Epidermal melanocyte (primary cell): ENCODE measurements around the gene ZNFX1.

Source experiments
- DNase-seq: peaks from one replicate; pipeline ENCODE4 v3.0.0; 2011; ENCODE audit warnings: low spot score; ENCODE audit not compliant: insufficient read length

Gene ZNFX1

DNA sequence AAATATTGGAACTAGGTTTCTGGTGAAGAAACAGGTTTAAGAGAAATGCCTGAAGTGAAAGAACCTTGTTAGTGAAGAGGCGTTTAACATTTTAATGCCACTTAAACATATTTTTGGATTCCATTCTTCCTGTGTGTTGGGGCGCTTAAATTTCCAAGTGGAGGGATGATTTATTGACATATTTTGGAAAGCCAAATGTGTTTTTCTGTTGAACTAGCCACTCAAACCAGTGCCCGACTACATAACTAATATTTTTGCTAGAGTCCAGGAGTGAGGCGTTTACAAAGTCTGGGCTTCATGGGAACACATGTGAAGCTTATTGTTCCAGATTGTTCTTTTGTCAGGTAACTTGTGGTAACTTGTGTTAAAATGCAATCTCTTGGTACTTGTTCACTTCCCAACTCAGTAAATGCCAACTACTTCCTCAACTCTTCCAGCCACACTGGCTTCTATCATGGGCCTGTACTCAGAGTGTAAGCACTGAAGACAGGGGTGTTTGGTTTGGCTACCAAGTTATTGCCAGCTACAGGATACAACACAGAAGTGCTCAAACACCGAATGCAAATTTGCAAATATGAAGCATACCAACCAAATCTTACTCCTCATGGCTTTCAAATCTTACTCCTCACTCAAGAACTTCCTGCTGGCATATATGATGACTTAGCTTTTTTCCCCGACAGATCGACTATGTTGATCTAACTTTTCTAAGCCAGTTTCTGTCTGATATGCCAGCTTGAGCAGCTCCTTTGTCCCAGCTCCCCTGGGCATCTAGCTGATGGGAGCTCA is 2.0 kb upstream of the ZNFX1 start:
- DNase-seq = no peak

DNA sequence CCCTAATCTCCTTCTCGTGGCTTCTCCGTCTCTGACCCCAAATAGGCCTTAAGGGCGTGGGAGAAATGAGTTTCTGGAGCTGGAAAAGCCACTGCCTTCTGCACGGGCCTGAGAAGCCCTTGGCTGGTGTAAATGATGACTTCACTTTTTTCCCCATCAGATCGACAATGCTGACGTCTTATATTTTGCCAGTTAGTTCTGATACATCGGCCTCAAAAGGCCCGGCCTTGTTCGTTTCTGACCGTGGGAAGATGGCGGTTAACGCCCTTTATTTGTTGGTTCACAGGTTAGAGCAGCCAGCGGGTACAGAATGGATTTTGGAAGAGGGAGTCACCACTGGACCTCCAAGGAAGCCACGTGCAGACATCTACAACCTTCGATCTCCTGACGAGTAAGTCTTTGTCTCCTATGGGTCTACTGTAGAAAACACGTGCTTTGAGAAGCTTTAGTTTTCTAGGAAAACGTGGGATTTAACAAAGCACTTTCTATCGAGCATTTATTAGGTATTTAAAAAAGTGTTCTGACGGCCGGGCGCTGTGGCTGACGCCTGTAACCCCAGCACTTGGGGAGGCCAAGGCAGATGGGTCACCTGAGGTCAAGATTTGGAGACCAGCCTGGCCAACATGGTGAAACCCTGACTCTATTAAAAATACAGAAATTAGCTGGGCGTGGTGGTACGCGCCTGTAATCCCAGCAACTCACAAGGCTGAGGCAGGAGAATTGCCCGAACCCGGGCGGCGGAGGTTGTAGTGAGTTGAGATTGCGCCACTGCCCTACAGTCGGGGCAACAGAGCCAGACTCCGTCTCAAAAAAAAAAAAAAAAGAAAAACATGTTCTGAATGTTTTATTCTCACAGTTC is 1.2 kb upstream of the ZNFX1 start:
- DNase-seq = no peak

DNA sequence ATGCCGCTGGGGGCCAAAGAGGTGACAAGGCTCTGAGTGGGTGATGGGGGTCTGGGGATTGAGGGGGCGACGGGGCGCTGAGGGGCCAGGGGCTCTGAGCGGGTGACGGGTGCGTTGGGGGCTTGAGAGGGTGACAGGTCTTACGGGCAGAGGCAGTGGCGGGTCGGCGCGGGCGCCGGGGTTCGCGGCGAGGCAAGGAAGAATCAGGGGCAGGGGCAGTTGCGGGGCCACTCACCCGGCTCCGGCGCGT is 146 bp downstream of the ZNFX1 start:
- DNase-seq = no peak

DNA sequence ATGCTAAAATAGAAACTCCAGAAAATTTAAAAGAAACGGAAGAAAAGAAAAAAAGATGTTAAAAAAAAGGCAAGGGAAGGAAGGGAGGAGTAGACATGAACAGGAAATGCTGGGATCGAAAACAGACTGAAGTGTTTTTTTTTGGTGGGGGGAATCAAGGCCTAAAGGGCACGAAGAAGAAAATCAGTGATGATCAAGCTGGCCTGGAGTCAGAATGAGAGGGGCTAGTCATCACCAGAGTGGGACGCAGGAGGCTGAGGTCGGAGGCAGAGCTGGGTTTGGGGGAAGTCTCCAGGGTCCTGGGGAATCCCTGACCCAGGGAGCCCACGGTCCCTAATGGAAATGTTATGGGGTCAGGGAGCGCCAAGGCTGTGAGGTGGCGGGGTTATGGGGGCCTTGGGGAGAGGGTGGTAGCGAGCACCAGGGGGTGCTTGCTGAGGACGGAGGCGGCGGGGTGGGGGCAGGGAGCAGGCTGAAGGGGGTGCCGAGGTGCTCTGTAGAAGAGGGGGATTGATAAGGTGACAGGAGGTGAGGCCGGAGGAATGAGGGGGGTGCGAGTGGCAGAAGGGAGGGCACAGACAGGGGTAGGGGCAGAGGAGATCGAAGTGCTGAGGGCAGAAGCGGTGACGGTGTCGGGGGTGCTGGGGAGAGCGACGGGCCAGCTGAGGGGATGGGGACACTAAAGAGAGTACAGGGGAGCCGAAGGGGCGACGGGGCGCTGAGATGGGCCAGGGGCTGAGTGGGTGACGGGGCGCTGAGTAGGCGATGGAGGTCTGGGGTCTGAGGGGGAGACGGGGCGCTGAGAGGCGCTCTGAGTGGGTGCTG is 684 bp downstream of the ZNFX1 start:
- no peak for DNase-seq

DNA sequence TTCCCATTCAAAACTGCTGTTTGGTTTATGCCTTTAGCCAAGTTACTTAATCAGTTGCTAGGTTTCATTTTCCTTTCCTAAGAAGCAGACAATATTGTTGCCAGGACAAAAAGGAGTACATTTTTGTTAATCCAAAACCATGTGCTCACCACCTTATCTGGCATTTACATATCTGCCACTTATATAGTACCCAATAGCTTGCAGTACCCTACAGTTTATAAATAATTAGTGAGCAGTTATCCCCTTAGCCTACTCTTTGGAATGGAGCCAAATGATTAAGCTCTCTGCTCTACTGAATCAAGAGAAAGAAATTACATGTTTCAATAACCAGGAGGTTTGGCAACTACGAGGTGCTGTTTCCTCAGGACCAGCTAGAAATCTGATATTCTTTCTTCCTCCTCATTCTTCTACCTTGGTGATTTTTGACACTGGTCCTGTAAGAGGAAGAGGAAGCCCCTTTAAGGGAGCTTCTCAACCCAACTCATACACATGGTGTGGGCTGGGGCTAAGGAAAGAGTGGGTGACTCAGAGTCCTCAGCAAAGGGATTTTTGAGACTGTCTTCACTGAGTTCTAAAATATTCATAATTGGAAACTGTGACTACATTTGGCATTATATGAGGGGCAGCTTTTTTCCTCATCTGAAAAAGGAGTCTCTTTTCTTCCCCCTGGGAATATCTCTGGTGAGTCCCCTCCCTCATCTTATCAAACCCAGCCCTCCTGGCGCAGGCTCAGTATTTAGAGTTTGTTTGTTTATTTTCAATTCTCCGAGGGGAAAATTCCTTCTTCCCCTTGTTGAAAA is 1.5 kb downstream of the ZNFX1 start:
- DNase-seq = no peak

DNA sequence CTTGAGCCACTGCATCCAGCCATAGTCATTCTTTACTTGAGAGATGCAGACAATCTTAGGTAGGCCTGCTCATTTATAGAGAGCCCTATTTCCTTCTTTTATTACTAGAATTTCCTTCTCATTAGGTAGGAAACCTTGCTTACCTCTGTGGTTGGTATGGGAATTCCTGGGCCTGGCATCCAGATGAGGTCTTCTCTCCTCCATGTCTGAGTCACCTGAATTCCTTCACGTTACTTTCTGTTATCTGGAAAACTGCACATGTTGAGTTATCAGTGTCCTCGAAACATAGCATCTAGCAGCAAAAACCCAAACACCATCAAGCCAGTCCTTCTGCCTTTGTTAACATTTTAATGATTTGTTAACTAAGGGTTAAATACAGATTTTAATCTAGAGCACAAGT is 2.2 kb downstream of the ZNFX1 start:
- no peak for DNase-seq

DNA sequence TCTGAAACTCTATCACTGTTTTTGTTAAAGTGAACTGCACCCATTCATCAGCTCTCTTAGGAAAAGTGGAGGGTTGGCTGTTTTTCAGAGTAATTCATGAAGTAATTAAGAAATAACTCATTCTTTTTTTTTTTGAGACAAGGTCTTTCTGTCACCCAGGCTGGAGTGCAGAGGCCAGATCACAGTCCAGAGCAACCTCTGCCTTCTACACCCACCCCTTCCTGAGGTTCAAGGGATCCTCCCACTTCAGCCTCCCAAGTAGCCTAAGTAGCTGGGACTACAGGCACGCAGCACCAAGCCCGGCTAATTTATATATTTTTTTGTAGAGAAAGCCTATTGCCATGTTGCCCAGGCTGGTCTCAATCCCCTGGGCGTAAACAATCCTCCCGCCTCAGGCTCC is 2.6 kb downstream of the ZNFX1 start:
- DNase-seq = no peak

DNA sequence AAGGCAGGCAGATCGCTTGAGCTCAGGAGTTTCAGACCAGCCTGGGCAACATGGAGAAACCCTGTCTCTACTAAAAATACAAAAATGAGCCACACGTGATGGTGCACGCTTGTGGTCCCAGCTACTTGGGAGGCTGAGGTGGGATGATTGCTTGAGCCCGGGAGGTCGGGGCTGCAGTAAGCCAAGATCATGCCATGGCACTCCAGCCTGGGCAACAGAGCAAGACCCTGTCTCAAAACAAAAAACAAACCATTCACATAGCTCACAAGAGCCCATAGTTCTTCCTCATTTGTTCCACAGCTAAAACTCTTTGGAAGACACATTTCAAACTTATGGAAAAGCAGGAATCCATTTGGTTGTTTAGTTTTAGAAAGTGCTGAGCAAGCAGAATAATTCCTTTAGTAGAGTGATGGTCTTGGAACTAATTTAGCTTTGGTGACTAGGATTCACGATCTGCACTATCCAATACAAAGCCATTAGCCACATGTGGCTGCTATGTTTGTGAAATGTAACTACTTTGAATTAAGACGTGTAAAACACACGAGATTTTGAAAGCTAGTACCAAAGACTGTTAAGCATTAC is 4.1 kb downstream of the ZNFX1 start:
- no peak for DNase-seq

DNA sequence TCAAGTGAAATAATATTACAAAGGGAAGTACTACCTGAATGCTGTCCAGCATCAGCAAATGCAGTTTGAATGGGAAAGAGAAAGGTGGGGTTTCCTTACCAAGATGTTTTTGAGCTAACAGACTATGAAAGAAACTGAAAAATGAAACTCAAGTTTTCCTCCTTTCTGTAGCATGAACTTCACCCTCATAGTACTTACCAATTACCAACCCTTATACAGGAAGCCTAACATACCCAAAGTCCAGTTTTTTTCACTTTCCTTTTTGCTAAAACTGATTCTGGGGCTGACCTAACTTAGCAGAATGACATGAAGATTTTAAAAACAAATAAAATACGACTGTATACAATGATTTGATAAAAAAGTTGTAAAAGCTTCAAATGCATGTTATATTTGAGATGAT is 5.2 kb downstream of the ZNFX1 start:
- no peak for DNase-seq

DNA sequence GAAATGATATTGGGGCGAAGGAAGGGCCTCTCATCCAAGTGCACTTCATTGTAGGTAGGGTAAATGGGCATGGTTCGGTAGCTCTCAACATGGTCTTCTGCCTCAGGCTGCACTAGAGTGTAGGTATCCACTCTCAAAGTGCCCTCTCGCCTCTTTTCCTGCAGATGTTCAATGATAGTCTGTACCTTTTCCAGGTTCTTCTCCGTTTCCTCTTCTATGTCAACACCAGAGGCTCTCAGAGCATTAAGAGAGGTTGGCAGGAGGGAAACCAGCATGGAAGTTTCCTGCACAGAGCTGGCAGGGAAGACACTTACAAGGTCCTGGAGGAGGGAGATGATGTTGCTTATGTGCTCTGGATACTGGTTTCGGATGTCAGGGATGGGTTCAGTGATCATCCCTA is 7.1 kb downstream of the ZNFX1 start:
- DNase-seq = no peak

DNA sequence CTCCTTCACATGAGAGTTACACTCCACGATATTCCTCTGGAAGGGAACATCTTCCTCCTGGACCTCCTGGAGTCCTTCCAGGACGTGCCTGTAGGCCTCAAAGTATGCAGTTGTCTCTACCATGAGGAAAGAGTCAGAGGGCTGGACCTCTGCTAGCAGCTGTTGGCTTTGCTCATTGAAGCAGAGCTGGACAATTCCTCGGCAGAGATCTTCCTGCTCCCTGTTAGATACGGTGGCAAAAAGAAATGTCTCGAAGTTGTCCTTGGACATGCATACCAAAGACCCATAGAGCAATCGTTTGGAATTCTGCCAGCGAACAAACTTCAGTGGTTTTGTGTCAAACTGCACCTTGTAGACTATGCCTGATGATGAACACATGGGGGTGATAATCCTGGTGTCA is 7.7 kb downstream of the ZNFX1 start:
- DNase-seq = no peak

DNA sequence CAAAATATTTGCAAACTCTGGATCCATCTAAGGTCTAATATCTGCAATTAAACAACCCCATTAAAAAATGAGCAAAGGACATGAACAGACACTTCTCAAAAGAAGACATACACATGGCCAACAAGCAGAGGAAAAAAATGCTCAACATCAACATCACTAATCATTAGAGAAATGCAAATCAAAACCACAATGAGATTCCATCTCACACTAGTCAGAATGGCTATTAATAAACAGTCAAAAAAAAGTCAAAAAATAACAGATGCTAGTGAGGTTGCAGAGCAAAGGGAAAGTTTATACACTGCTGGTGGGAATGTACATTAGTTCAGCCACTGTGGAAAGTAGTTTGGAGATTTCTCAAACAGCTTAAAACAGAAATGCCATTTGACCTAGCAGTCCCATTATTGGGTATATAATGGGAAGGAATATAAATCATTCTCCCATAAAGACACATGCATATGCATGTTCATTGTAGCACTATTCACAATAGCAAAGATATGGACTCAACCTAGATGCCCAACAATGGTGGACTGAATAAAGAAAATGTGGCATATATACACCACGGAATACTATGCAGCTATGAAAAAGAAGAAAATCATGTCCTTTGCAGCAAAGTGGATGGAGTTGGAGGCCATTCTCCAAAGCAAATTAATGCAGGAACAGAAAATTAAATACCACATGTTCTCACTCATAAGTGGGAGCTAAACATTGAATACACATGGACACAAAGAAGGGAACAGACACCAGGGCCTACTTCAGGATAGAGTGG is 9.1 kb downstream of the ZNFX1 start:
- no peak for DNase-seq

DNA sequence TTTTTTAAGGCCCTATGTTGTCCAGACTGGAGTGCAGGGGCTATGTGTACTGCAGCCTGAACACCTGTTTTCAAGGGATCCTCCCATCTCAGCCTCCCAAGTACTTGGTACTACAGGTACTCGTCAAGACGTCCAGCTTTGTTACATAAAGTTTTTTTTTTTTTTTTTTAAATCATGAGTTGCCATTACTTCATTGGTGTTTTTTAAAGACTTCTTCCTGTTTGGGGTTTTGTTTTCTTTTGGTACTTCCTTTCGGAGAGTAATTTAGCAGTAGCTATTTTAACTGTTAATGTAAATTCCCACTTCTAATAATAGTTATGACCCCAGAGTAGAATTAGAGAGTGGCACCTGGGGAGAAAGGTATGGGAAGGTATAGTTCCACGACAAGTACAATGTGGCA is 10.5 kb downstream of the ZNFX1 start:
- DNase-seq = no peak

DNA sequence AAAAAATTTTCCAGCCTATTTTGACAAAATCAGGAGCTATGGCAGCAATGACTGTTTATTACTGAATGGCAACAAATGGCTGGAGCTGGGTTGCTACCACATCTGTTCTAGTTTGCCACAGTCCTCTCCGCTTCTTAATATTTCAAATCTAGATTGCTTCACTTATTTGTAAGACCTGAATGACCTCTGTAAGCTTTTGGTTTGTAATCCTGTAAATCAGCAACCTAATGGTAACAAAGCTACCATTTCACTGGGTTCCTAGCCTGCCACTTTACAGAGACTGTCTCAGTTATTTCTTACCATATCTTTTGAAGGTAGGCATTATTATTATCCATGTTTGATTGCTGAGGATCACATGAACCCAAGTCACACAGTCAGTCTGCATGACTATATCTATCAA is 15.4 kb downstream of the ZNFX1 start:
- DNase-seq = no peak

DNA sequence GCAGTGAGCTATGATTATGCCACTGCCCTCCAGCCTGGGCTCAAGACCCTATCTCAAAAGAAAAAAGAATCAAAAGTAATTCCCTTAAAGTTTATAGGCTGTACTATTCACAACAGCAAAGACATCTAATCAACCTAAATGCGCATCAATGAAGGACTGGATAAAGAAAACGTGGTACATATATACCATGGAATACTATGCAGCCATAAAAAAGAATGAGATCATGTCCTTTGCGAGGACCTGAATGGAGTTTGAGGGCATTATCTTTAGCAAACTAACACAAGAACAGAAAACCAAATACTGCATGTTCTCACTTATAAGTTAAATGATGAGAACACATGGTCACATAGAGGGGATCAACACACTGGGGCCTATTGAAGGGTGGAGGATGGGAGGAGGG is 16.7 kb downstream of the ZNFX1 start:
- no peak for DNase-seq

DNA sequence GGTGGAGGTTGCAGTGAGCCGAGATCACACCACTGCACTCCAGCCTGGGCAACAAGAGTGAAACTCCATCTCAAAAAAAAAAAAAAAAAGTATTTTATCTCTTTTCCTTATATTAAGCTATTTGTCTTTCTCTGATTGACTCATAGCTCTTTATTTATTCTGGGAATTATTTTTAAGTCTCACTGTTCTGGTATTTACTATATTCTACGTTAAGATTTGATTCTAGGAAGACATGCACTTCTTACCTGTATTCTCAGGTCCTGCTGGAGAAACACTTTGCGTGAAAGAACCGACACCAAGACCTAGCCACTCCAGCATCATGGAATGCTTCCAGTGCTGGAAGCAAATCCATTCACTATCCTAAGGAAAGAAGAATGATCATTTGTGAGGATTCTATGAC is 17.6 kb downstream of the ZNFX1 start:
- DNase-seq = no peak

DNA sequence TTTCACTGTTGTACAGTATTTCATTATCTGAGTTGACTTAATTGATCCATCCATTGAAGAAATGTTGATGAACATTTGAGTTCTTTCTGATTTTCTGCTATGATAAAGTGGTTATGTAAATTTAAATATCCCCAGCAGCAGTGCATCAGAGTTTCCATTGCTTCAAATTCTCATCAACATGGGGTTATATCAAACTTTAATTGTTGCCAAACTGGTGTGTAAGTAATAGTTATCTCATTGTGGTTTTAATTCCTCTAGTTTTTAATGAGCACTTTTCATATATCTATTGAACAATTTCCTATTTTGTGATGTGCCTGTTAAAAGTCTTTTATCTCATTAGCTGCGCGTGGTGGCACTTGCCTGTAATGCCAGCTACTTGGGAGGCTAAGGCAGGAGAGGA is 18.1 kb downstream of the ZNFX1 start:
- no peak for DNase-seq

DNA sequence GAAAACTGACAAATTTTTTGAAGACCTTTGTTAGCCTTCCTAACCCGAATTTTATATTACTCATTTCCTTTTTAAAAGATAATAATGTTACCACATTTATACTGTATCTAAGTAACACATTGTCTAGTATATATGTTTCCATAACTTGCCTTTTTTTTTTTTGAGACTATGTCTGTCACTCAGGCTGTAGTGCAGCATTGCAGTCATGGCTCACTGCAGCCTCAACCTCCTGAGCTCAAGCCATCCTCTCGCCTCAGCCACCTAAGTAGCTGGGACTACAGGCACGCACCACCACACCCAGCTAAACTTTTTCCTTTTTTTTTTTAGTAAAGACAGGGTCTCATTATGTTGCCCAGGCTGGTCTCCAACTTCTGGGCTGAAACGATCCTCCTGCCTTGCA is 18.6 kb downstream of the ZNFX1 start:
- DNase-seq = no peak

DNA sequence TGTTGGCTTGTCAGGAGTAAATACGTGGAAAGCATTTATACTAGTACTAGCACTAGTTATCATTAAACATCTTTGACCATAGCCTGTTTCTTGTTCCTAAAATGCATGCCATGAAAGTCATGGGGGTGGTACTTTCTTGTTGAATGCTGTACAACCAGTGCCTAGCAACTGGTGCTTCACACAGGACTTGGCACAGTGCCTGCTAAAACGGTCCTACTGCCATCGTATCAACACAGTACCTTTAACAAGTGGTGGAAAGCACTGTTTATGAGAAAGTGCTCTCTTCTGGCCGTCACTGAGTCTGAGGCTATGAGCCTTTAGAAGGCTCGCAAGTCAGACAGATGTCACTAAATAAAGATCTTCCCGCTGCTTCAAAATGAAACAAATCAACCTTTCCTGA is 21.6 kb downstream of the ZNFX1 start:
- no peak for DNase-seq

DNA sequence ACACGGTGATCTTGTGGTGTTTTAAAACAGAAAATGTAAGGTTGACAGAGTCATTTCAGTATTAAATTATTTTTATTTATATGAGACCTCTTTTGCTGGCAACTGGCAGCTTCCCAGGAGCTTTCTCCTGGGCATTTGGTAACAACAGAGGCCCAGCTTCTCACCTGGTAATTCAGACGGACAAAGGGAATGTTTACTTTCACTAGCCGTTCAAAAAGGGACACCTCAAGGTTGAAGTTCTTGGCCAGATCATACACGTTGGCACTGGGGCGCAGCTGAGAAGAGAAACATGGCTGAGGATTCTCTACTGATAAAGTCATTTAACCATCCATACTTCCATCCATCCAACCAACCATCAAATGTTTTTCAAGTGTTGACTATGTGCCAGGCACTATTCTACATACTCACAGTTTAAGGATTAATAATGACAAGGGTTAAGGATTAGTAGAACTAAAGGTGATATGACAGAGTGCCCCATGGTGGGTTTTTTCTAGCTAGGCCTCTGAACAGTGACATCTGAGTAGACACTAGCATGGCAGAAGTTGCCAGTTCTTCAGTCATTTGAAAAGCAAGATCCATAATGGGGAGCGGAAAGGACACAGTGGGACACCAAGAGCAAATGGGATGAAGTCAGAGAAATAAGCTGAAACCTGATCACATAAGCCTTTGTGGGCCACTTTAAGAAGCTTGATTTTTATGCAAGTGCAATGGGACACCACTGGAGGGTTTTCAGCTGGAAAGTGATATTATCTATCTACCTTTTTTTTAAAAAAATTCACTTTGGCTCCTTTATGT is 25.1 kb downstream of the ZNFX1 start:
- no peak for DNase-seq
